HFF-Myc (cell line): ENCODE data around the gene PRSS48.

Experiments
- DNase-seq: peaks from one replicate; pipeline ENCODE4 v3.0.0-alpha.2; 2011; ENCODE audit warnings: low read depth; ENCODE audit errors: extremely low read depth
- H3K4me3 ChIP-seq: replicated peaks from 2 replicates; pipeline ENCODE4 v1.5.1; 2011; ENCODE audit warnings: low read depth, mild to moderate bottlenecking, control low read depth, low read length
- TF ChIP-seq, protein P1 (sequence below): IDR thresholded peaks from 2 replicates; pipeline ENCODE4 v1.5.1; 2012; ENCODE audit warnings: mild to moderate bottlenecking, low read depth, low read length, control low read depth; ENCODE audit errors: missing control alignments

PRSS48 gene

DNA sequence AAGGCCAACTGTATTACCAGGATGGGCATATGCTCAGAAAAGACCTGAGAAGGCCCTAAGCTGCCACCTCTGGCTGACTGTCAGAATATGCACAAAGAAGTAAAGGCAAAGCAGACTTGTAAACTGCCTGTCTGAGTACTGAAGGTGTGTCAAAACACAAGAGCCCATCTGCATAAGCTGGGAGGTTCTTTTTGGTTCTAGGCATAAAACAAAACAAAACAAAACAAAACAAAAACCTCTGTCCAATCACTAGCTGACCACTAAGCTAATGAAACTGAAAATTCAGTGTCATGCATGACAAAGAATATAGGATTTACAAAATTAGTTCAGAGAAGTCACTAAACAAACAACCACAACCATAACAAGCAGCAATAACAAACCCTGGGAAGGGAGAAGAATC is 27.8 kb downstream of the PRSS48 start:
- TF ChIP-seq, protein P1, sequence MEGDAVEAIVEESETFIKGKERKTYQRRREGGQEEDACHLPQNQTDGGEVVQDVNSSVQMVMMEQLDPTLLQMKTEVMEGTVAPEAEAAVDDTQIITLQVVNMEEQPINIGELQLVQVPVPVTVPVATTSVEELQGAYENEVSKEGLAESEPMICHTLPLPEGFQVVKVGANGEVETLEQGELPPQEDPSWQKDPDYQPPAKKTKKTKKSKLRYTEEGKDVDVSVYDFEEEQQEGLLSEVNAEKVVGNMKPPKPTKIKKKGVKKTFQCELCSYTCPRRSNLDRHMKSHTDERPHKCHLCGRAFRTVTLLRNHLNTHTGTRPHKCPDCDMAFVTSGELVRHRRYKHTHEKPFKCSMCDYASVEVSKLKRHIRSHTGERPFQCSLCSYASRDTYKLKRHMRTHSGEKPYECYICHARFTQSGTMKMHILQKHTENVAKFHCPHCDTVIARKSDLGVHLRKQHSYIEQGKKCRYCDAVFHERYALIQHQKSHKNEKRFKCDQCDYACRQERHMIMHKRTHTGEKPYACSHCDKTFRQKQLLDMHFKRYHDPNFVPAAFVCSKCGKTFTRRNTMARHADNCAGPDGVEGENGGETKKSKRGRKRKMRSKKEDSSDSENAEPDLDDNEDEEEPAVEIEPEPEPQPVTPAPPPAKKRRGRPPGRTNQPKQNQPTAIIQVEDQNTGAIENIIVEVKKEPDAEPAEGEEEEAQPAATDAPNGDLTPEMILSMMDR = no peak
- no peak overlapping the region for H3K4me3 ChIP-seq
- DNase-seq = no peak

DNA sequence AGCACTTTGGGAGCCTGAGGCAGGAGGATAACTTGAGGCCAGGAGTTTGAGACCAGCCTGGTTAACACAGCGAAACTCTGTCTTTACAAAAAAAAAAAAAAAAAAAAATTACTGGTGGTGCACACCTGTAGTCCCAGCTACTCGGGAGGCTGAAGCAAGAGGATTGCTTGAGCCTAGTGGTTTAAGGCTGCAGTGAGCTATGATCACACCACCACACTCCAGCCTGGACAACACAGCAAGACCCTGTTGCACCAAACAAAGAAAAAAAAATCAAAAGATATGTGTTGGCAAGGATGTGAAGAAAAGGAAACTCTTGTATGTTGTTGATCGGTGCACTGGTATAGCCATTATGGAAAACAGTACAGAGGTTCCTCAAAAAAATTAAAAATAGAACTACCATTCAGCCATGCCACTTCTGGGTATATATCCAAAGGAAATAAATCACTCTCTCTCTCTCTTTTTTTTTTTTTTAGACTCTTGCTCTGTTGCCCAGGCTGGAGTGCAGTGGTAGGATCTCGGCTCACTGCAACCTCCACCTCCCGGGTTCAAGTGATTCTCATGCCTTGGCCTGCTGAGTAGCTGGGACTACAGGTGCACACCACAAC is 33.3 kb downstream of the PRSS48 start:
- TF ChIP-seq, protein P1 = no peak
- DNase-seq = no peak
- H3K4me3 ChIP-seq = no peak overlapping the region

DNA sequence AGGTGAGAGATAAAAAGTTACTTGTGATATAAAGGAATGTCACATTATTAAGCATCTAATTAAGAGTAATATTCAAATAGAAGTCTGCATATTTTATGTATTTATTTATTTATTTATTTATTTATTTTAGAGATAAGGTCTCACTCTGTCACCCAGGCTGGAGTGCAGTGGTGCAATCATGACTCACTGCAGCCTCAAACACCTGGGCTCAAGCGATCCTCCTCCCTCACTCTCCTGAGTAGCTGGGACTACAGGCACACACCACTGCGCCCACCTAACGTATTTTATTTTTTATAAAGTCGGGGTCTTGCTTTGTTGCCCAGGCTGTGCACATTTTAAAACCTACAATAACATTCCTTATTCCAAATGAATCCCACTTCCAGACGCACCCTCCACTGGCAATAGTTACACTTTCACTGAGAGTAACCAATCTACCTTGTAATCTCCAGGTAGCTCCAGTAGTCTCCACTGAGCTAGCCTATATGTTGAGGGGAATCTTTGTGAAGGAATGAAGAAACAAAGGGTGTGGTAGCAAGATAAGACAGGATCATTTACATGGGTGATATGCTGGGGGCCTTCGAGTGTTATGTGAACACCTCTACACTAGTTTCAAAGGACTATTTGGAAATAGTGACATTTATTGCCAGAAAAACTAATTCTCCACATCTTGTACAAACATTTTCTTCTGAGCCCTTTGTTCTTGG is 36.5 kb downstream of the PRSS48 start:
- DNase-seq = no peak
- TF ChIP-seq, protein P1 = no peak
- H3K4me3 ChIP-seq = no peak overlapping the region

DNA sequence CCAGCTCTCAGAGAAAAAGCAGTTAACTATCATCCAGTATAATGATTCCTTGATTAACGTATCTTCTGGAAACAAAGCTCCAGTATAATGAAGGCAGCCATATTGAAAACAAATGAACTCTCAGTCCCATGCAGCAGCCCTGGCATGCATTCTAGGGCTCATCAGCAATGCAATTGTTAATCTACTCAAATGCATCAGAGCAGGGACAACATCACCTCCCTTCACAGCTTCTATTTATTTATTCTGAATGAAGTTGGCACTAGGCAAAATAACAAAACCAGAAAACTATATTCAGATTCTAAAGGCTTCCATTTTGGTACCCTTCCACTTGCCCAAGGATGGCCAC is 37.0 kb downstream of the PRSS48 start:
- DNase-seq = no peak
- TF ChIP-seq, protein P1 = no peak

DNA sequence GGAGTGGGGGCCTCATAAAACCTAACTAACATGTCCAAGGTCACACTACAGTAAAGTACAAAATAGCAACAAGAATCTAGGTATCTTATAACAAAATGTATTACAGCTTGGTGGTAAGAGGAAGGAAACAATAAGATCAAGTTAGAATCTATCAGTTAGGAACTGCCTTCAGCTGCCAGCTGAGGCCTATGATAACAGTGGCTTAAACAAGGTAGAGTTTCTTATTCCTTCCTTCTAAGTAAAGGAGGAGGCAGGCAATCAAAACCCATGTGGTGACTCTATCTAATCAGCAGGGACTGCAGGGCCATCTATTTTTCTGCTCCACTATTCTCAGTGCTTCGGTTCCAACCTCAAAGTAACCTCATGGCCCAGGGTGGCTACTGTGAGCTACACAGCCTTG is 37.5 kb downstream of the PRSS48 start:
- no peak for DNase-seq
- TF ChIP-seq, protein P1 = no peak
- H3K4me3 ChIP-seq = no peak overlapping the region

More for the DNA sequence above, 37.0 kb downstream of the PRSS48 start:
- H3K4me3 ChIP-seq = no peak overlapping the region

DNA sequence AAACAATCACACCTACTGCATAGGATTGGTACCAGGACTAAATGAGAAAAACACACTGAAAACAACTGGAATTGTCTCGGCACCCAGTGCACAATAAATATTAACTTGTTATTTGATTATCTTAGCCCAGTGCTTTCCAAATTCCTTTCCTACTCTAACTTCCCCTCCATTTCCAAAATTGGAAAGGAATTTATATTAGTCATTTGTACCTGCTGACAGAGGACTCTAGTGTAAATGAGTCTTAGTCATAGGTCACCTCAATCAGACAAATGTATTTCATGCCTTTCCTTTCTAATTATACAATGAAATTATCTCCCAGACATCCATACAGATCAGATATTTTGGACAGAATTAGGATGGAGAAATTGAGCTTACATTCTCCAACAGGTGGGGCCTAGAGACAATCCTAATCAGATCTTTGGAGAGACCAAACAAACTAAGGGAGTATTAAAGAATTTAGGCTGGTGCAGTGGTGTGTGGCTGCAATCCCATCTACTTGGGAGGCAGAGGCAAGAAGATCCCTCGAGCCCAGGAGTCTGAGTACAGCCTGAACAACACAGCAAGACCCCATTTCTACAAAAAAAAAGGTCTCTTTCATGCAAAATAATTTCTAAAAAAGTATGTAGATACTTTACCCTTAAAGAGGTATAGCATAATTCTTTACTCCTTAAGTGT is 38.4 kb downstream of the PRSS48 start:
- DNase-seq = no peak
- H3K4me3 ChIP-seq = no peak overlapping the region
- TF ChIP-seq, protein P1 = no peak

DNA sequence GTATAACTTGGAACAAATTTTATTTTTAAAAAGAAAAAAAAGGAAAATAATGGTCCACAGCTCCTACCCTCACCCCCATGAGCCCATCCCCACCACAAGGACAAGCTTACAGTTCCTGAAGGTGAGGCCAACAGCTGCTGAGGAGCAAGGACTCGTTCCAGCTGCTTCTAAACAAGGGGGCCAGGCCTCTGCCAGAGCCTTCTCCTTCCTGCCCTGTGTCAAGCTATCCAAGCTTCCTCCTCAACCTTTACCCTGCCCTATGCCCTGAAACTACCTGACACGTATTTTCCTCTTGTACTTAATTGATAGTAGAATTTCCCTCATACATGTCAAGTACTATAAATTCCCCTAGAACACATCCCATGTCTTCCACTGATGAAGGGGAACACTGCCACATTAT is 39.7 kb downstream of the PRSS48 start:
- TF ChIP-seq, protein P1 = no peak
- DNase-seq = no peak
- H3K4me3 ChIP-seq = no peak overlapping the region
